GM19395 (cell line): ENCODE results near the gene RNF157.
A peak's percentile ranks its signal among the peaks of the same experiment; 100 is the strongest.
"Not testable (repeated sequence)": the region's sequence is repeated elsewhere in the genome, so short reads cannot be mapped to it uniquely, and the experiment has no call there.

Experiments used
- ATAC-seq: cut with Tn5 transposase; IDR thresholded peaks from one replicate; pipeline ENCODE4 v1.9.1; 2021; ENCODE audit warnings: mild to moderate bottlenecking, moderate library complexity; ENCODE audit not compliant: unreplicated experiment

Gene RNF157

GRCh38 chr17:76236603-76237002 is 3.7 kb downstream of the RNF157 start:
- ATAC-seq: no peak

- no peak for ATAC-seq
Measured at GRCh38 chr17:76235883-76236282, 4.4 kb downstream of the RNF157 start.

DNA sequence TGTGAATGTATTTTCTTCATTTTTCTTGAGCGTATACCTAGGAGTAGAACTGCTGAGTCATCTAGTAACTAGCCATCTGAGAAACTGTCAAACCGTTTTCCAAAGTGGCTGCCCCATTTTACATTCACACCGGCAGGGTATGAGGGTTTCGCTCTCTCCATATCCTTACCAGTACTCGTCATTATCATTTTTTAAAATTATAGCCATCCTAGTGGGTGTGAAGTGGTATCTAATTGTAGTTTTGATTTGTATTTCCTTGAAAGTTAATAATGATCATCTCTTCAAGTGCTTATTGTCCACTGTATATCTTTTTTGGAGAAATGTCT is 6.0 kb downstream of the RNF157 start:
- ATAC-seq: peak; percentile 67

- ATAC-seq: no peak
Measured at GRCh38 chr17:76233588-76234353, 6.5 kb downstream of the RNF157 start.

DNA sequence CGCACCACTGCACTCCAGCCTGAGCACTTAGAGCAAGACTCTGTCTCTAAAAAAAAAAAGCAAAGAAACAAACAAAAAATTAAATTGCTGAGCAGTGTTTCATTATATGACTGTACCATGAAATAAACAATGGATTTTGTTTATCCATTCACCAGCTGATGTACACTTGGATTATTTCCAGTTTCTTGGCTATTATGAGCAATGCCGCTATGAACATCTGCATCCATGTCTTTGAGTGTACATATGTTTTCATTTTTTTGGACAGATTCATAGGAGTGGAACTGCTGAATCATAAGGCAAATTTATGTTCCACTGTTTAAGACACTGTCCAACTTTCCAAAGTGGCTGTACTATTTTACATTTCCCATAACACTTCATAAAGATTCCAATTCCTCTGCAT is 8.0 kb downstream of the RNF157 start:
- no peak for ATAC-seq

DNA sequence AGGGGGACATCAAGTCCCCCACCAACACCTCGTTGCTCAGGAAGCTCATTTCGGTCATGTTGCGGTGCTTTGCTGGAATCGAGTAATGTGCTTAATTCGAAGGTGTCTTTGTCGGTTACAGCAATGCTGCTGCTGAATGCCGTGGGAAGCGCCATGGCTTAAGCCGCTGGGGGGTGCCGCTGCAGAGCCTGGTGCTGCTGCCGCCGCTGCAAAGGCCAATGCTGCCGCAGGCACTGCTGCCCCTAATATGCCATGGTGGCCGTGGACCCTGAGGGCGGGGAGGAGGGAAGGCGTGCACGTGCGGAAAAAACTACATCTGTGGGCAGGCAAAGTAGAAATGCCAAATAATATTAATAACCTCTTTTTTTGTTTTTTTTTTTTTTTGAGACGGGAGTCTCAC is 13.5 kb downstream of the RNF157 start:
- ATAC-seq: not testable (repeated sequence)

- ATAC-seq: not testable (repeated sequence)
Measured at GRCh38 chr17:76225373-76226086, 14.8 kb downstream of the RNF157 start.

GRCh38 chr17:76223802-76224201 is 16.5 kb downstream of the RNF157 start:
- ATAC-seq: no peak

DNA sequence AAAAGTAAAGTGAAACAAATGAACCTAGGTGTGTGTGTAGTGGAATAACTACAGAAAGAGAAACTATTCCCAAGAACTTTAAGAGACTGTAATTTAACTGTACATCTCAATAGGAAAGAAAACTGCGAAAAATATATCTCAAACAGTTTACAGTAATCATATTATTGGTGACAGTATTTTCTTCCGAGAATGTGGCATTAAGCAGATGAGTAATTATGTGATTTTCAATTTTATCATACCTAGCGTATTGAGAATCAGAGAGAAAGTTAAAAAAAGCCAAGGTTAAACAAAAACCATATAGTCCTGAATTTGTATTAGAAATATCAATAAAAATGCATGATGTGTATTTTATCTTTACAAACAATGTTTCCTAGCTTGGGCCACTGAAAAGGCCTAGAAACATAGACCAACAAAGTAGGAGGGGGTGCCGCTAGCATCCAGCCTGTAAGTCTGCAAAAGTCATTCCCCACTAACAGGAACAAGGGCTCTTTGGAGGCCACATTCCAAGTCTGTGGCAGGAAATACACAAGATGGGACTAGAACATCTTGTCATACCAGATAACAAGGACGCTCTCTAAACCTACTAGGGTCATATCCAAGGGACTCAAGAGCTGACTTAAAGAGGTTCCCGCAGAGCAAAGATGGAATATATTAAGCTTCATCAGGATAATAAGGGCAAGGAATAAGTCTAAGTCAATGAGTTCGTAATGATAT is 20.5 kb downstream of the RNF157 start:
- ATAC-seq: no peak

DNA sequence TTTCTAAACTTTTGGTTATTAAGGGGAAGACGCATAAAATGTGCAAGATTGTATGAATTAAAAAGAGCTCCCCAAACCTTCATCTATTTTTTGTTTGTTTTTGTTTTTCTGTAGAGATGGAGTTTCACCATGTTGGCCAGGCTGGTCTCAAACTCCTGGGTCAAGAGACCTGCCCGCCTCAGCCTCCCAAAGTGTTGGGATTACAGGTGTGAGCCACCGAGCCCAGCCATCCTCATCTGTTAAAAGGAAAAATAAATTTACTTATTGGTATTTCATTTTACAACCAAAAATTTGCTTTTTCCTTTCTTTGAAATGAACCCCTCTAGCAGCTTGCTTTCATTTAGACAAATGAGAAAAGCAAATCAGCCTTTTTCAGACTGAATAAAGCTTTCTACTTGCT is 23.2 kb downstream of the RNF157 start:
- ATAC-seq: no peak

DNA sequence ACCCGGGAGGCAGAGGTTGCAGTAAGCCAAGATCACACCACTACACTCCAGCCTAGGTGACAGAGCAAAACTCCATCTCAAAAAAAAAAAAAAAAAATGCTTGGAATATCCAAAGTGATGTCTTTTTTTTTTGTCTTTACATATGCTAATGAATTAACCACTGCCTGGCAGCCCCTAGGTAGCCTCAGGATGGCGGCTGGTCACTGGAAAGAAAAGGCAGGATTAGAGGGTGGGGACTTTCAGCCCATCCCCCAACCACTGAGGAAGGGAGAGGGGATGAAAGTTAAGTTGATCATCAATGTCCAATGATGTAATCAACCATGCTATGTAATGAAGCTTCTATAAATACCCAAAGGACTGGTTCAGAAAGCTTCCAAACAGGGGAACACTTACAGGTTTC is 26.8 kb downstream of the RNF157 start:
- no peak for ATAC-seq

- ATAC-seq: no peak
Measured at GRCh38 chr17:76208120-76208519, 32.2 kb downstream of the RNF157 start.

DNA sequence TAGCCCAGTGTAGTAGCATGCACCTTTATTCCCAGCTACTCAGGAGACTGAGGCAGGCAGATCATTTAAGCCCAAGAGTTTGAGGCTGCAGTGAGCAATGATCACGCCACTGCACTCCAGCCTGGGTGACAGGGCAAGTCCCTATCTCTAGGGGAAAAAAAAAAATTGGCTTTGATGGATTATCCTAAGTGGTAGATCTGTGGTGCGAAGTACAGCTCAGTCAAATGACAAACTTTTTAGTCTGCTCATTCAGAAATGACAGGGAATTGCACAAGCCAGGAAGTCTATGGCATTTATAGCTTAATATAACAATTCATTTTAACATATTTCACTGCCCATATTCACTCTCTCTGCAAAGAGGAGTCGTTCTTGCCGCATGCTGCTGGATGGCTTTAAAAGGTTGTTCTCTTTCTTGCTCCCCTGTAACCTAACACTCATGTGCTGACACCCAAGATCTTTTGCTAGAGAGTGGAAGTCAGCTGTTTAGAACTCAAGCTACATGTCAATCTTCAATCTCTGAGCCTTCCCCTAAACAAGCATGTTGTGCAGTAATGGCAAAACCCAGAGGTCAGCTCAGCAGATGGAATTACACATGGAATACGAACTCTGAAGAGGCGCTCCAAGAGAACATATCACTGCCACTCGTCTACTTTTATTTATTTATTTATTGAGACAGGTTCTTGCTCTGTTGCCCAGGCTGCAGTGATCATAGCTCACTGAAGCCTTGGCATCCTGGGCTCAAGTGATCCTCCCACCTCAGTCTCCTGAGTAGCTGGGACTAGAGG is 32.8 kb downstream of the RNF157 start:
- no peak for ATAC-seq

DNA sequence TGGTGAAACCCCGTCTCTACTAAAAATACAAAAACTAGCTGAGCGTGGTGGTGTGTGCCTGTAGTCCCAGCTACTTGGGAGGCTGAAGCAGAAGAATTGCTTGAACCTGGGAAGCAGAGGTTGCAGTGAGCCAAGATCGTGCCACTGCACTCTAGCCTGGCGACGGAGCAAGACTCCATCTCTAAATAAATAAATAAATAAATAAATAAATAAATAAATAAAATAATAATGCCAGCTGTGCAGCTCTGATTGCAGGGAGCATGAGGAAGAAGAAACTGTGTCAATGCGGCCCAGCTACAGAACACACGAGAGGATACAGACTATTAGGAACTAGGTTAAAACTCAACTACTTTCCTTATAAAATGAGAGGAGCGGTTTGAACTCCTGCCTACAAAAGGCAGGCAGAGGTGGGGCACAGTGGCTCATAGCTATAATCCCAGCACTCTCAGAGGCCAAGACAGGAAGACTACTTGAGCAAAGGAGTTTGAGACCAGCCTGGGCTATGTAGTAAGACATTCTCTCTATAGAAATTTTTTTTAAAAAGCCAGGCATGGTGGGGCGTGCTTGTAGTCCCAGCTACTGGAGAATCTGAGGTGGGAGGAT is 34.6 kb downstream of the RNF157 start:
- ATAC-seq: not testable (repeated sequence)

- ATAC-seq: no peak
Measured at GRCh38 chr17:76204277-76204676, 36.0 kb downstream of the RNF157 start.

DNA sequence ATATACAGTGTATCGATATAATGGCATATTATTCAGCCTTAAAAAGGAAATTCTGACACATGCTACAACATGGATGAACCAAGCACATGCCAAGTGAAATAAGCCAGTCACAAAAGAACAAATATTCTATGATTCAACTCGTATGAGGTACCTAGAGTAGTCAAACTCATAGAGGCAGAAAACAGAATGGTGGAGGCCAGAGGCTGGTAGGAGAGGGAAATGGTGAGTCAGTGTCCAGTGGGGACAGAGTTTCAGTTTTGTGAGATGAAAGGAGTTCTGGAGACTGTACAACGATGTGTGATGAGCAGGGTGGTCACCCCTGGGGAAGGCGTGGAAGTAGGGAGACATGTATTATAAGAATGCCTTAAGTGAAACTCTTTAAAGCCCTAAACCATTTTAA is 39.9 kb downstream of the RNF157 start:
- ATAC-seq: no peak

DNA sequence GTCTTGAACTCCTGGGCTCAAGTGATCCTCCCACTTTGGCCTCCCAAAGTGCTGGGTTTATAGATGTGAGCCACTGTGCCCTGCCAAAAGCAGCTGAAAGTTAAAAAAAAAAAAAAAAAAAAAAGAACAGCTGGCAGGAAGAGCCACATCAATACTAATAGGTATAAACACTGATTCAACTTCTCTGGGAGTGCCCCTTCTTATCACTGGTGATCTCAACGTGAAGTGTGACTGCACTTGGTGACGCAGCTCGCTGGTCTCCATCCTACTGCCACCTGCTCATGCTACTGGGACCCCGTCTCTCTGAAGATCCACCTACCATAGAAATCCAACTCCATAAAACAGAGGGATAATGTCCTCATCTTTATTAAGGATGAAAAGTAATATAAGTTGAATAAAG is 40.8 kb downstream of the RNF157 start:
- no peak for ATAC-seq

- ATAC-seq: no peak
Measured at GRCh38 chr17:76198702-76199101, 41.6 kb downstream of the RNF157 start.

DNA sequence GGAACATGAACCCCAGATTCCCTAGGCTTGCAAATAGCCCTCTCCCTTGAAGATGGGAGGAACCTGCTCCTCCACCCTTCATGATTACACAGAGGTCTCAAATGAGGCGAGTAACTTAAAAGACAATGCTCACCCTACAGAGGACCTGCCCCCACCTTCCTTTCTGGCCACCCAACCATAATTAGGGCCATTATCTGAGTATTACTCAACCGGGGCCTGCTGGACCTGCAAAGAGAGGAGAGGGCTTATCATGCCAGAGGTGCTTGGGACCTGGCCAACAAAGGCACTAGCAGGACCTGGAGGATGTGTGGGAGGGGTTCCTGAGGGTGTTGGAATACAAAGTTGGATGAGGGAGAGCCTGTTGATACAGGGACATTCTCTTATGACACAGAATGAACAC is 42.4 kb downstream of the RNF157 start:
- no peak for ATAC-seq

- no peak for ATAC-seq
Measured at GRCh38 chr17:76196675-76197074, 43.6 kb downstream of the RNF157 start.
